ENCODE measurements around the gene BAIAP2. TPM values are rescaled to one million over a fixed set of nuclear protein-coding genes. Genes with fewer than 3 reads are reported as not detected.

Gene BAIAP2
- total and polyA plus RNA-seq, 12 donors = 9.5 to 25.8 (median 15.6) TPM

GRCh38 chr17:81091774-81092517 is 57.0 kb downstream of the BAIAP2 start:
- no peak overlapping the region for H3K27ac ChIP-seq
- intact Hi-C loops (cut with DNase I) = loop anchor here in 1 of 10 donors (2.0 kb wide), 1 partner anchor 67 kb away; no protein-coding TSS in a partner anchor
- no peak for DNase-seq

GRCh38 chr17:81092518-81093095 is 57.7 kb downstream of the BAIAP2 start:
- Histone ChIP-seq H3K4me3 (no peak overlapping the region), H3K27me3 (no peaks in the 10 kb centered on the region), H3K27ac (no peak overlapping the region), H3K4me1 (peaks cover 5 to 45% (median 9%) of the 10 kb centered on the region in 9 donors), H3K36me3 (peaks cover 0 to 13% (median 0%) of the 10 kb centered on the region in 9 donors), H3K9me3 (no peaks in the 10 kb centered on the region)
- WGBS, 2 donors = 94% methylated on average over 24 of the region's 24 CpGs
- intact Hi-C loops (cut with DNase I) = loop anchor here in 1 of 10 donors (2.0 kb wide), 1 partner anchor 68 kb away; no protein-coding TSS in a partner anchor
- DNase-seq (no peak), ATAC-seq (no peak)
- TF ChIP-seq CTCF (IDR thresholded peaks at IDR 0.05) = no peak

More at GRCh38 chr17:81091774-81092517, 57.0 kb downstream of the BAIAP2 start:
- no peaks in the 10 kb centered on the region for H3K9me3 ChIP-seq
- 94 to 95% methylated on average over 23 of the region's 23 CpGs for WGBS, 2 donors
- no peak for TF ChIP-seq CTCF (IDR thresholded peaks at IDR 0.05)
- H3K4me3 ChIP-seq = no peak overlapping the region
- peaks cover 1 to 38% (median 9%) of the 10 kb centered on the region in 9 donors for H3K4me1 ChIP-seq
- H3K27me3 ChIP-seq = no peaks in the 10 kb centered on the region
- ATAC-seq = no peak
- H3K36me3 ChIP-seq = peaks cover 0 to 20% (median 0%) of the 10 kb centered on the region in 9 donors

GRCh38 chr17:81093619-81094508 is 58.9 kb downstream of the BAIAP2 start:
- peaks cover 5 to 55% (median 11%) of the 10 kb centered on the region in 9 donors for H3K4me1 ChIP-seq
- WGBS, 2 donors = 86 to 88% methylated on average over 21 of the region's 21 CpGs

More at GRCh38 chr17:81093619-81094508, 58.9 kb downstream of the BAIAP2 start:
- Histone ChIP-seq H3K27me3 (no peaks in the 10 kb centered on the region), H3K36me3 (peaks cover 0 to under 1% (median 0%) of the 10 kb centered on the region in 9 donors), H3K4me3 (no peak overlapping the region), H3K9me3 (no peaks in the 10 kb centered on the region), H3K27ac (no peak overlapping the region)
- DNase-seq (no peak), ATAC-seq (no peak)
- intact Hi-C loops (cut with DNase I) = loop anchor here in 1 of 10 donors (2.0 kb wide), 1 partner anchor 69 kb away; no protein-coding TSS in a partner anchor
- no peak for TF ChIP-seq CTCF (IDR thresholded peaks at IDR 0.05)

Data from heart right ventricle (tissue), 16 donors.